ENCODE data around the gene FAM50B. TPM values are rescaled to one million over a fixed set of nuclear protein-coding genes. Genes with fewer than 3 reads are reported as not detected.

The FAM50B gene
- total RNA-seq, 1 donor from 2014 or later = 28.9 TPM

Other genes starting within 250 kb of the FAM50B start
- 24.3 TPM for gene PXDC1, start 97.7 kb upstream of the FAM50B start, total RNA-seq
- gene FAM217A, start 229.8 kb downstream of the FAM50B start, total RNA-seq = not detected